Esophagus (tissue), 2 donors: Measurements from ENCODE around the gene LARGE1. TPM values are rescaled to one million over a fixed set of nuclear protein-coding genes. Genes with fewer than 3 reads are reported as not detected.

Experiments used
- H3K27ac ChIP-seq, 2 donors: one replicate each; pipeline ENCODE4 v1.5.1; 2013; ENCODE audit warnings: low read depth in 2 of 2, mild to moderate bottlenecking in 2 of 2, inconsistent platforms in 1 of 2, low read length in 1 of 2, moderate library complexity in 1 of 2
- H3K27me3 ChIP-seq, 2 donors: one replicate each; pipeline ENCODE4 v1.6.1; 2013; ENCODE audit warnings: low read length in 2 of 2, control low read depth in 1 of 2, mild to moderate bottlenecking in 1 of 2; ENCODE audit not compliant: insufficient read depth in 2 of 2, control insufficient read depth in 1 of 2
- H3K36me3 ChIP-seq, 2 donors: one replicate each; pipeline ENCODE4 v1.6.1; 2013; ENCODE audit warnings: low read length in 1 of 2; ENCODE audit not compliant: control insufficient read depth in 2 of 2, insufficient read depth in 2 of 2
- H3K4me1 ChIP-seq, 2 donors: one replicate each; pipeline ENCODE4 v1.6.1; 2013; ENCODE audit warnings: low read length in 1 of 2; ENCODE audit not compliant: control insufficient read depth in 2 of 2, insufficient read depth in 2 of 2
- H3K4me3 ChIP-seq, 2 donors: one replicate each; pipeline ENCODE4 v1.5.1; 2013; ENCODE audit warnings: low read length in 2 of 2, mild to moderate bottlenecking in 2 of 2, low read depth in 1 of 2, moderate library complexity in 1 of 2
- H3K9me3 ChIP-seq, 2 donors: one replicate each; pipeline ENCODE4 v1.6.1; 2013; ENCODE audit warnings: mild to moderate bottlenecking in 2 of 2, low read depth in 1 of 2, low read length in 1 of 2, moderate library complexity in 1 of 2; ENCODE audit not compliant: control insufficient read depth in 2 of 2, insufficient read depth in 1 of 2
- WGBS, 2 donors: extraction: QIAGEN DNeasy Blood & Tissue Kit; methylation state at CpG; one replicate each; pipeline ENCODE4 v1.1.7; 2013; 5-methylcytosine and 5-hydroxymethylcytosine counted together
- polyA plus RNA-seq, 2 donors: library from polyadenylated mRNA; stranded (reverse); fragments of 200-250 nt; gene quantifications; one replicate each; pipeline ENCODE4 v1.2.3, GENCODE V29; 2013
- donor health status: healthy with polysubstance abuse.
- donor health status: Bipolar disorder and iron deficiency.

LARGE1 gene
- polyA plus RNA-seq, 2 donors = 2.0 to 2.5 TPM

DNA sequence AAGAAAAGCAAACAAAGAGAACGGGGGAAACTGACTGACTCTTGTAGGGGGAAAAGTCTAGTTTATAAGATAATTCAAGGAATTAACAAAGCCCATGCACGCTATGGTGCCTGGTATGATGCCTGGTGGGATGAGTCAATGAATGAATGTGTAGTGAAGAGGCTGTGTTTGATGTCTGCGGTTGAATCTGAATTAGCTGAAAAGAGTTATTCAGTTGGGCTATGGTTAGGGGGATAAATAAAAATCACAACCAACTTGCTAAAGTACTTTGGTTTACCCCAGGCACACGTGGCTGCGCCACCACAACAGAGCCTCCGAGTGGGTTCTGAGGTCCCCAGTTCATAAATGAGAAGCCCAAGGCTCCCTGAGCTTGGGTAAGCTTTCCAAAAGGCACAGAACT lies 492.8 kb downstream of the LARGE1 start:
- Histone ChIP-seq H3K4me1 (no peaks in the 10 kb centered on the region), H3K9me3 (no peaks in the 10 kb centered on the region)
- 91 to 92% methylated on average over 6 of the region's 6 CpGs for WGBS, 2 donors

GRCh38 chr22:33426451-33426850 lies 493.8 kb downstream of the LARGE1 start:
- peaks cover 0 to 2% of the 10 kb centered on the region in 2 donors for H3K36me3 ChIP-seq
- no peak overlapping the region for H3K4me3 ChIP-seq
- H3K27me3 ChIP-seq = no peaks in the 10 kb centered on the region
- H3K4me1 ChIP-seq = no peaks in the 10 kb centered on the region
- 50 to 56% methylated on average over 3 of the region's 3 CpGs for WGBS, 2 donors
- no peak overlapping the region for H3K27ac ChIP-seq
- no peaks in the 10 kb centered on the region for H3K9me3 ChIP-seq

More for the DNA sequence above, 492.8 kb downstream of the LARGE1 start:
- no peak overlapping the region for H3K4me3 ChIP-seq
- H3K27ac ChIP-seq = no peak overlapping the region
- H3K27me3 ChIP-seq = no peaks in the 10 kb centered on the region
- H3K36me3 ChIP-seq = peaks cover 0 to 2% of the 10 kb centered on the region in 2 donors

- Histone ChIP-seq H3K9me3 (no peaks in the 10 kb centered on the region), H3K4me3 (no peak overlapping the region), H3K36me3 (no peaks in the 10 kb centered on the region), H3K27ac (no peak overlapping the region), H3K4me1 (no peaks in the 10 kb centered on the region), H3K27me3 (no peaks in the 10 kb centered on the region)
- WGBS, 2 donors = 81 to 85% methylated on average over 3 of the region's 3 CpGs
Measured at GRCh38 chr22:33421859-33422258, 498.4 kb downstream of the LARGE1 start.

GRCh38 chr22:33418484-33418883 lies 501.8 kb downstream of the LARGE1 start:
- Histone ChIP-seq H3K4me3 (no peak overlapping the region), H3K36me3 (no peaks in the 10 kb centered on the region), H3K27ac (no peak overlapping the region), H3K4me1 (no peaks in the 10 kb centered on the region), H3K27me3 (no peaks in the 10 kb centered on the region), H3K9me3 (no peaks in the 10 kb centered on the region)
- 91 to 97% methylated on average over 5 of the region's 5 CpGs for WGBS, 2 donors

- no peak overlapping the region for H3K27ac ChIP-seq
- H3K9me3 ChIP-seq = no peaks in the 10 kb centered on the region
- 82 to 94% methylated on average over 3 of the region's 3 CpGs for WGBS, 2 donors
- no peaks in the 10 kb centered on the region for H3K27me3 ChIP-seq
- no peaks in the 10 kb centered on the region for H3K36me3 ChIP-seq
- H3K4me3 ChIP-seq = no peak overlapping the region
- no peaks in the 10 kb centered on the region for H3K4me1 ChIP-seq
Measured at GRCh38 chr22:33415401-33415800, 504.9 kb downstream of the LARGE1 start.

- WGBS, 2 donors = 97 to 98% methylated on average over 2 of the region's 2 CpGs
- Histone ChIP-seq H3K36me3 (no peaks in the 10 kb centered on the region), H3K4me3 (no peak overlapping the region), H3K4me1 (no peaks in the 10 kb centered on the region), H3K9me3 (no peaks in the 10 kb centered on the region), H3K27me3 (no peaks in the 10 kb centered on the region), H3K27ac (no peak overlapping the region)
Measured at GRCh38 chr22:33409079-33409478, 511.2 kb downstream of the LARGE1 start.

DNA sequence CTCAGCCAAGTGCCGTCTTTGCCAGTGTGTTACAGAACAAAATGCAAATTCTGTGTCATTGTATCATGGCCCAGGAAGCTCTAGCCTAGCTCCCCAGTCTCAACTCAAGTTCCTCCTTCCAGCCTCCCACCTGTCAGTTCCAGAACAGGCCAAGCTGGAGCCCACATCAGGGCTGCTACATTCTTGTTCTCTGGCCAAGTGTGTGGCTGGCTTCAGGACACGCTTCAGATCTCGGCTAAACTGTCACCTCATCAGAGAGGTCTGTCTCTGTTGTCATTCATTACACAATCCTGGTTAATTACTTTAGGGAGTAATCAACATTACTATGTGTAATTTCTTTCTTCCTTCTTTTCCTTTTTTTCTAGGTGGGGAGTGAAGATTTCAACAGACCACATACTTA lies 515.1 kb downstream of the LARGE1 start:
- Histone ChIP-seq H3K4me1 (no peaks in the 10 kb centered on the region), H3K27ac (no peak overlapping the region), H3K9me3 (no peaks in the 10 kb centered on the region), H3K4me3 (no peak overlapping the region), H3K27me3 (no peaks in the 10 kb centered on the region), H3K36me3 (peaks cover 0 to 3% of the 10 kb centered on the region in 2 donors)
- 63 to 66% methylated on average over 3 of the region's 3 CpGs for WGBS, 2 donors

- Histone ChIP-seq H3K9me3 (no peaks in the 10 kb centered on the region), H3K36me3 (peaks cover 0 to 3% of the 10 kb centered on the region in 2 donors), H3K4me3 (no peak overlapping the region), H3K27me3 (no peaks in the 10 kb centered on the region), H3K27ac (no peak overlapping the region), H3K4me1 (no peaks in the 10 kb centered on the region)
- 91 to 96% methylated on average over 3 of the region's 3 CpGs for WGBS, 2 donors
Measured at GRCh38 chr22:33404723-33405122, 515.6 kb downstream of the LARGE1 start.

GRCh38 chr22:33402325-33402724 lies 518.0 kb downstream of the LARGE1 start:
- Histone ChIP-seq H3K27ac (no peak overlapping the region), H3K27me3 (no peaks in the 10 kb centered on the region), H3K9me3 (no peaks in the 10 kb centered on the region), H3K4me1 (no peaks in the 10 kb centered on the region), H3K4me3 (no peak overlapping the region), H3K36me3 (peaks cover 0 to 3% of the 10 kb centered on the region in 2 donors)
- 92 to 95% methylated on average over 3 of the region's 3 CpGs for WGBS, 2 donors

DNA sequence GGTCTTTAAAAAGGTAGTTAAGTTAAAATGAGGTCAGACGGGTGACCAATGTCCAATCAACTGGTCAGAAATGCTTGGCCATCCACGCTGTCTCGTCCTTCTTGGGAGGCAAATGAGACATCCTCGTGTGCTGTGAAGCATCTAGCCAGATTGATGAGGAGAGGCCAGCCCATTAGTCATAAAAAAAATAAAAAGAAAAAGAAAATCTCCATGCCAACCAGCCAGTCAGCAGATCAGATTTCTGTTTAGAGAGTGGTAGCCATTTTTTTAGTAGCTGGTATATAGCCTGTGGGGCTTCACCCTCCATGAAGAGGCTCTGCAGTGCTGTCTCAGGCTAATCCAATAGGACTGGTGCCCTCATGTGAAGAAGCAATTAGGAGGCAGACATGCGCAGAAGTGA lies 519.0 kb downstream of the LARGE1 start:
- Histone ChIP-seq H3K4me3 (no peak overlapping the region), H3K27ac (no peak overlapping the region), H3K27me3 (no peaks in the 10 kb centered on the region), H3K36me3 (peaks cover 0 to 3% of the 10 kb centered on the region in 2 donors), H3K4me1 (no peaks in the 10 kb centered on the region), H3K9me3 (no peaks in the 10 kb centered on the region)
- 79 to 87% methylated on average over 5 of the region's 5 CpGs for WGBS, 2 donors
